Measurements from ENCODE around the gene BRI3BP.

Gene BRI3BP

GRCh38 chr12:124961055-124961454 is 32.4 kb upstream of the BRI3BP start:
- ChIA-PET POLR2A (no interaction called here), CTCF (interaction anchor here (1.5 kb wide), 1 partner anchor 21 kb away, joined by 4 read pairs; no protein-coding TSS in a partner anchor)

GRCh38 chr12:124963211-124963610 is 30.2 kb upstream of the BRI3BP start:
- no peak for DNase-seq (ENCODE audit: extremely low spot score)
- ChIA-PET CTCF (no interaction called here), POLR2A (interaction anchor here (0.7 kb wide), 1 partner anchor 23 kb away, joined by 3 read pairs; no protein-coding TSS in a partner anchor)
- TF ChIP-seq CTCF (IDR thresholded peaks at IDR 0.05; ENCODE audit: control extremely low read depth, extremely low read depth, low read depth, missing control alignments) = no peak

More at GRCh38 chr12:124961055-124961454, 32.4 kb upstream of the BRI3BP start:
- no peak for TF ChIP-seq CTCF (IDR thresholded peaks at IDR 0.05; ENCODE audit: control extremely low read depth, extremely low read depth, low read depth, missing control alignments)
- no peak for DNase-seq (ENCODE audit: extremely low spot score)

GRCh38 chr12:124964251-124964650 is 29.2 kb upstream of the BRI3BP start:
- no peak for TF ChIP-seq CTCF (IDR thresholded peaks at IDR 0.05; ENCODE audit: control extremely low read depth, extremely low read depth, low read depth, missing control alignments)
- POLR2A ChIA-PET = interaction anchor here (0.6 kb wide), 1 partner anchor 9 kb away, joined by 7 read pairs; no protein-coding TSS in a partner anchor
- DNase-seq (ENCODE audit: extremely low spot score) = no peak
- CTCF ChIA-PET = interaction anchor here (0.8 kb wide), 1 partner anchor 15 kb away, joined by 3 read pairs; no protein-coding TSS in a partner anchor

GRCh38 chr12:124964836-124965462 is 28.5 kb upstream of the BRI3BP start:
- DNase-seq (ENCODE audit: extremely low spot score) = no peak
- ChIA-PET CTCF (interaction anchor here (0.8 to 1.6 kb wide), 2 partner anchors 15 to 24 kb away, joined by 3 to 5 read pairs; no protein-coding TSS in a partner anchor), POLR2A (interaction anchor here (0.6 kb wide), 1 partner anchor 9 kb away, joined by 7 read pairs; no protein-coding TSS in a partner anchor)
- no peak for TF ChIP-seq CTCF (IDR thresholded peaks at IDR 0.05; ENCODE audit: control extremely low read depth, extremely low read depth, low read depth, missing control alignments)

GRCh38 chr12:124967016-124967739 is 26.3 kb upstream of the BRI3BP start:
- no peak for DNase-seq (ENCODE audit: extremely low spot score)
- CTCF ChIA-PET = no interaction called here
- POLR2A ChIA-PET = no interaction called here
- no peak for TF ChIP-seq CTCF (IDR thresholded peaks at IDR 0.05; ENCODE audit: control extremely low read depth, extremely low read depth, low read depth, missing control alignments)

GRCh38 chr12:124968656-124969055 is 24.8 kb upstream of the BRI3BP start:
- no peak for DNase-seq (ENCODE audit: extremely low spot score)
- TF ChIP-seq CTCF (IDR thresholded peaks at IDR 0.05; ENCODE audit: control extremely low read depth, extremely low read depth, low read depth, missing control alignments) = no peak
- POLR2A ChIA-PET = no interaction called here
- CTCF ChIA-PET = interaction anchor here (1.1 to 2.5 kb wide), 3 partner anchors 10 to 28 kb away, joined by 3 to 7 read pairs (median 3); no protein-coding TSS in a partner anchor
